Neuron (in vitro differentiated cells): ENCODE results near the gene ABL1.

Experiments
- H2AFZ ChIP-seq: one replicate; pipeline ENCODE4 v1.6.1; 2013; ENCODE audit warnings: low read depth, mild to moderate bottlenecking, inconsistent platforms, low read length, moderate library complexity
- H3K27me3 ChIP-seq: one replicate; pipeline ENCODE4 v1.6.1; 2013; ENCODE audit warnings: low read length; ENCODE audit not compliant: insufficient read depth
- H3K36me3 ChIP-seq: one replicate; pipeline ENCODE4 v1.6.1; 2013; ENCODE audit warnings: low read length; ENCODE audit not compliant: insufficient read depth
- H3K4me1 ChIP-seq: one replicate; pipeline ENCODE4 v1.6.1; 2013; ENCODE audit warnings: low read length; ENCODE audit not compliant: insufficient read depth
- H3K4me3 ChIP-seq: 2 replicates; pipeline ENCODE4 v1.5.1; 2013; ENCODE audit warnings: mild to moderate bottlenecking, low read length, moderate library complexity
- H3K9me3 ChIP-seq: one replicate; pipeline ENCODE4 v1.6.1; 2013; ENCODE audit warnings: low read length

ABL1 gene

DNA sequence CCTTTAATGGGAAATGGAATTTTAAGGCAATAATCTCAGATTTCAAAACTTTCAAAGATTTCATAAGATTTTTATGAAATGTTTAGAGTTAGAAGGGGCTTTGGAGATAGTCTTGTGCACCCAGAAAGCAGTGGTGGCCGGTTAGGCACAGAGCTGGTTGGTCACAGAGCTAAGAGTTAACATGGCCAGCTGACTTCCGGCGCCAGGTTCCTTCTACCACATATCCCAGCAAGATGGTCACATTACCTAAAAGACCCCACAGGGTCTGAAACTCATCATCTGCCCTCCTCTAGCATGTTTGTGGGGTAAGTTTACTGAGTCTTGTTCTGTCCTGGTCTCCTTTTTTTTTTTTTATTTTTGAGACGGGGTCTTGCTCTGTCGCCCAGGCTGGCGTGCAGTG is 42.2 kb downstream of the ABL1 start:
- H2AFZ ChIP-seq = no peak overlapping the region
- H3K36me3 ChIP-seq = peaks cover 85% of the 10 kb centered on the region
- no peaks in the 10 kb centered on the region for H3K9me3 ChIP-seq
- no peaks in the 10 kb centered on the region for H3K4me1 ChIP-seq
- no peaks in the 10 kb centered on the region for H3K27me3 ChIP-seq
- no peak overlapping the region for H3K4me3 ChIP-seq

DNA sequence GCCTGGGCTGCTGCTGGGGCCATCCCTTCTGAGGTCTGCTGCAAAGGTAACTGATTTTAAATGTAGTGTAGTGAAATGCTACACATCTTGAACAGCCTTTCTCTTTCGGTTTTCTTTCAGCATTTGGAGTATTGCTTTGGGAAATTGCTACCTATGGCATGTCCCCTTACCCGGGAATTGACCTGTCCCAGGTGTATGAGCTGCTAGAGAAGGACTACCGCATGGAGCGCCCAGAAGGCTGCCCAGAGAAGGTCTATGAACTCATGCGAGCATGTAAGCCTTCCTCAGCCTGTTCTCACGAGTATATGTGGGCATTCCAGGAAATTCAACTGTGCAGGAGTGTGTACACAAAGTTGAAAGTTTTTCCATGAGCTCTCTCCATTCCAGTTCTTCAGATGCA is 43.2 kb downstream of the ABL1 start:
- H3K36me3 ChIP-seq = peaks cover 77% of the 10 kb centered on the region
- H3K9me3 ChIP-seq = no peaks in the 10 kb centered on the region
- H3K4me1 ChIP-seq = no peaks in the 10 kb centered on the region
- no peaks in the 10 kb centered on the region for H3K27me3 ChIP-seq
- H2AFZ ChIP-seq = no peak overlapping the region
- no peak overlapping the region for H3K4me3 ChIP-seq

DNA sequence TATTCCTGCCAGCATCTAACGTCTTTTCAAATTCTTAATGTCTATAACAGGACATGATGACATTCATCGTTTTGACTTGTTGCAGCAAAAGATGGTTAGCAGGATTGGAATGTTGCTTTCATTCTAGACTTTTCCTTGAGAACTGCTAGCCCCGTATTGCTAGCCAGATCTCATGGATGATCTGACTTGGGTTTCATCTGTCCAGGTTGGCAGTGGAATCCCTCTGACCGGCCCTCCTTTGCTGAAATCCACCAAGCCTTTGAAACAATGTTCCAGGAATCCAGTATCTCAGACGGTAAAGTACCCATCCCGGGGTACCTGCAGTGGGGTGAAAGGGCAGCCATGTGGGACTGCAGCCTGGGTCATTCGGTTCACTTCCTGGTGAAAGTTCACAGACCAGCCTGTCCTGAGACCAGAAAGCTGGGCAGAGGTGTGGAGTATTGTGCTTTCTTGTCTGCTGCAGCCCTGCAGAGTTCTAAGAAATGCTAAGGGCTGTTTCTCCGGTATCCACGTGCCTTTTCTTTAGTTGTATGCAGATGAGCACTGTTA is 44.9 kb downstream of the ABL1 start:
- Histone ChIP-seq H3K4me3 (no peak overlapping the region), H3K36me3 (peaks cover 74% of the 10 kb centered on the region), H2AFZ (no peak overlapping the region), H3K27me3 (no peaks in the 10 kb centered on the region), H3K9me3 (no peaks in the 10 kb centered on the region), H3K4me1 (no peaks in the 10 kb centered on the region)

- no peaks in the 10 kb centered on the region for H3K9me3 ChIP-seq
- no peak overlapping the region for H2AFZ ChIP-seq
- no peak overlapping the region for H3K4me3 ChIP-seq
- H3K36me3 ChIP-seq = peaks cover 76% of the 10 kb centered on the region
- H3K4me1 ChIP-seq = no peaks in the 10 kb centered on the region
- no peaks in the 10 kb centered on the region for H3K27me3 ChIP-seq
Observed at GRCh38 chr9:130880599-130881220, 45.7 kb downstream of the ABL1 start.

DNA sequence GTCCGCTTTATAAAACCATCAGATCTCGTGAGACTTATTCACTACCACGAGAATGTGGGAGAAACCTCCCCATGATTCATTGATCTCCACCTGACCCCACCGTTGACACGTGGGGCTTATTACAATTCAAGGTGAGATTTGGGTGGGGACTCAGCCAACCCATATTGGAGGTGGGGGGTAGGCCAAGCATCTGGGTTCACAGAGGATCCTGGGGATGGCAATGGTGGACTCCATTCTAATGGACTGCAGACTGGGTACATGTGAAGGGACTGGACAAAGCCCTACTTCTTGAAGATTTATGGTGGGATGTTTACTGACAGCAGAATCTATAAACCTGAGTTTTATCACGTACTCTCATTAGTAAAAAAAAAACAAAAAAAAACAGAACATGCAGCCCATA is 46.5 kb downstream of the ABL1 start:
- no peaks in the 10 kb centered on the region for H3K4me1 ChIP-seq
- H3K9me3 ChIP-seq = no peaks in the 10 kb centered on the region
- no peaks in the 10 kb centered on the region for H3K27me3 ChIP-seq
- H3K4me3 ChIP-seq = no peak overlapping the region
- no peak overlapping the region for H2AFZ ChIP-seq
- H3K36me3 ChIP-seq = peaks cover 81% of the 10 kb centered on the region

DNA sequence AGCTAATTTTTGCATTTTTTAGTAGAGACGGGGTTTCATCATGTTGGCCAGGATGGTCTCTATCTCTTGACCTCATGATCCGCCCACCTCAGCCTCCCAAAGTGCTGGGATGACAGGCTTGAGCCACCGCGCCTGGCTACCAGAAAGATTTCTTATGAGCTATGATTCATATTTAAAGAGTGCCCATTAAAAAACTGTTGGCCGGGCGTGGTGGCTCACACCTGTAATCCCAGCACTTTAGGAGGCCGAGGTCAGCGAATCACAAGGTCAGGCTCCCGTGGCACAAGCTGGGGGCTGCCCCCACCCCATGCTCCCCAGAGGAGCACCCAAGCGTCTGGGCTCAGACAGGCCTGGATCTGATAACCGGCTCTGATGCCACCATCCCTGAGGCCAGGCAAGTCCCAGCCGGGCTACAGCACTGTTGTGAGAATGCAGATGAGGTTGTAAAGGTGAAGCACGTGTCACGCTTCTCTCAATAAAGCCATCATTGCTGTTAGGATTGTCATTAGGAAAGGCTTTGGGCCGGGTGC is 47.7 kb downstream of the ABL1 start:
- Histone ChIP-seq H3K9me3 (no peaks in the 10 kb centered on the region), H3K4me3 (no peak overlapping the region), H3K36me3 (peaks cover 82% of the 10 kb centered on the region), H3K4me1 (no peaks in the 10 kb centered on the region), H2AFZ (no peak overlapping the region), H3K27me3 (no peaks in the 10 kb centered on the region)

DNA sequence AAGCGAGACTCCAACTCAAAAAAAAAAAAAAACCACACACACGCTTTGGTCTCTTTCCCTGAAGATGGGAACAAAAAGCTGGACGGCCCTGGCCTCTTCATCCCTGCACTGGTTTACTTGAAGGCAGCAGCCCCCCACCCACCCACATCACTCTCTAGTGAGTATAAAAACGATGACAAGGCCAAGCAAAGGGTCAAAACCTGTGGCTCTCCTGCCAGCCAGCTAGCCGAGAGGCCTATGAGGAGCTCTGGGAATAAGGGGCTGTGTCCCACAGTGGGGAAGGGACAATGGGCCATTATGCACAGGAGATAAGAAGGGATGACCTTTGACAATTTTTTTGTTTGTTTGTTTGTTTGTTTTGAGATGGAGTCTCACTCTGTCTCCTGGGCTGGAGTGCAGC is 48.4 kb downstream of the ABL1 start:
- no peaks in the 10 kb centered on the region for H3K9me3 ChIP-seq
- H3K4me1 ChIP-seq = no peaks in the 10 kb centered on the region
- no peaks in the 10 kb centered on the region for H3K27me3 ChIP-seq
- no peak overlapping the region for H2AFZ ChIP-seq
- no peak overlapping the region for H3K4me3 ChIP-seq
- peaks cover 85% of the 10 kb centered on the region for H3K36me3 ChIP-seq

DNA sequence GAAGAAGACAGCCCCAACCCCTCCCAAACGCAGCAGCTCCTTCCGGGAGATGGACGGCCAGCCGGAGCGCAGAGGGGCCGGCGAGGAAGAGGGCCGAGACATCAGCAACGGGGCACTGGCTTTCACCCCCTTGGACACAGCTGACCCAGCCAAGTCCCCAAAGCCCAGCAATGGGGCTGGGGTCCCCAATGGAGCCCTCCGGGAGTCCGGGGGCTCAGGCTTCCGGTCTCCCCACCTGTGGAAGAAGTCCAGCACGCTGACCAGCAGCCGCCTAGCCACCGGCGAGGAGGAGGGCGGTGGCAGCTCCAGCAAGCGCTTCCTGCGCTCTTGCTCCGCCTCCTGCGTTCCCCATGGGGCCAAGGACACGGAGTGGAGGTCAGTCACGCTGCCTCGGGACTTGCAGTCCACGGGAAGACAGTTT is 49.1 kb downstream of the ABL1 start:
- no peaks in the 10 kb centered on the region for H3K4me1 ChIP-seq

GRCh38 chr9:130884542-130885483 is 49.8 kb downstream of the ABL1 start:
- Histone ChIP-seq H3K4me3 (no peak overlapping the region), H2AFZ (no peak overlapping the region), H3K4me1 (no peaks in the 10 kb centered on the region), H3K36me3 (peaks cover 78% of the 10 kb centered on the region), H3K27me3 (no peaks in the 10 kb centered on the region), H3K9me3 (no peaks in the 10 kb centered on the region)

More for the DNA sequence above, 49.1 kb downstream of the ABL1 start:
- H3K27me3 ChIP-seq = no peaks in the 10 kb centered on the region
- peaks cover 84% of the 10 kb centered on the region for H3K36me3 ChIP-seq
- no peak overlapping the region for H2AFZ ChIP-seq
- no peaks in the 10 kb centered on the region for H3K9me3 ChIP-seq
- H3K4me3 ChIP-seq = no peak overlapping the region

DNA sequence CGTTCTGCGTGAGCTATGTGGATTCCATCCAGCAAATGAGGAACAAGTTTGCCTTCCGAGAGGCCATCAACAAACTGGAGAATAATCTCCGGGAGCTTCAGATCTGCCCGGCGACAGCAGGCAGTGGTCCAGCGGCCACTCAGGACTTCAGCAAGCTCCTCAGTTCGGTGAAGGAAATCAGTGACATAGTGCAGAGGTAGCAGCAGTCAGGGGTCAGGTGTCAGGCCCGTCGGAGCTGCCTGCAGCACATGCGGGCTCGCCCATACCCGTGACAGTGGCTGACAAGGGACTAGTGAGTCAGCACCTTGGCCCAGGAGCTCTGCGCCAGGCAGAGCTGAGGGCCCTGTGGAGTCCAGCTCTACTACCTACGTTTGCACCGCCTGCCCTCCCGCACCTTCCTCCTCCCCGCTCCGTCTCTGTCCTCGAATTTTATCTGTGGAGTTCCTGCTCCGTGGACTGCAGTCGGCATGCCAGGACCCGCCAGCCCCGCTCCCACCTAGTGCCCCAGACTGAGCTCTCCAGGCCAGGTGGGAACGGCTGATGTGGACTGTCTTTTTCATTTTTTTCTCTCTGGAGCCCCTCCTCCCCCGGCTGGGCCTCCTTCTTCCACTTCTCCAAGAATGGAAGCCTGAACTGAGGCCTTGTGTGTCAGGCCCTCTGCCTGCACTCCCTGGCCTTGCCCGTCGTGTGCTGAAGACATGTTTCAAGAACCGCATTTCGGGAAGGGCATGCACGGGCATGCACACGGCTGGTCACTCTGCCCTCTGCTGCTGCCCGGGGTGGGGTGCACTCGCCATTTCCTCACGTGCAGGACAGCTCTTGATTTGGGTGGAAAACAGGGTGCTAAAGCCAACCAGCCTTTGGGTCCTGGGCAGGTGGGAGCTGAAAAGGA is 50.7 kb downstream of the ABL1 start:
- Histone ChIP-seq H3K36me3 (peaks cover 75% of the 10 kb centered on the region), H3K4me1 (peaks cover 7% of the 10 kb centered on the region), H2AFZ (no peak overlapping the region), H3K4me3 (no peak overlapping the region), H3K27me3 (no peaks in the 10 kb centered on the region), H3K9me3 (no peaks in the 10 kb centered on the region)

DNA sequence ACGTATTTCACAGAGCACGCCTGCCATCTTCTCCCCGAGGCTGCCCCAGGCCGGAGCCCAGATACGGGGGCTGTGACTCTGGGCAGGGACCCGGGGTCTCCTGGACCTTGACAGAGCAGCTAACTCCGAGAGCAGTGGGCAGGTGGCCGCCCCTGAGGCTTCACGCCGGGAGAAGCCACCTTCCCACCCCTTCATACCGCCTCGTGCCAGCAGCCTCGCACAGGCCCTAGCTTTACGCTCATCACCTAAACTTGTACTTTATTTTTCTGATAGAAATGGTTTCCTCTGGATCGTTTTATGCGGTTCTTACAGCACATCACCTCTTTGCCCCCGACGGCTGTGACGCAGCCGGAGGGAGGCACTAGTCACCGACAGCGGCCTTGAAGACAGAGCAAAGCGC is 51.9 kb downstream of the ABL1 start:
- H3K4me1 ChIP-seq = peaks cover 19% of the 10 kb centered on the region
- H3K4me3 ChIP-seq = no peak overlapping the region
- no peaks in the 10 kb centered on the region for H3K27me3 ChIP-seq
- no peaks in the 10 kb centered on the region for H3K9me3 ChIP-seq
- H2AFZ ChIP-seq = no peak overlapping the region
- peaks cover 63% of the 10 kb centered on the region for H3K36me3 ChIP-seq

GRCh38 chr9:130887494-130888144 is 52.6 kb downstream of the ABL1 start:
- no peak overlapping the region for H2AFZ ChIP-seq
- no peaks in the 10 kb centered on the region for H3K27me3 ChIP-seq
- H3K4me1 ChIP-seq = peaks cover 26% of the 10 kb centered on the region
- no peak overlapping the region for H3K4me3 ChIP-seq
- peaks cover 60% of the 10 kb centered on the region for H3K36me3 ChIP-seq
- H3K9me3 ChIP-seq = no peaks in the 10 kb centered on the region
